ENCODE results near the gene RASA2. TPM values are rescaled to one million over a fixed set of nuclear protein-coding genes. Genes with fewer than 3 reads are reported as not detected.
A peak's percentile ranks its signal among the peaks of the same experiment; 100 is the strongest.

Gene RASA2
- total and polyA plus RNA-seq, 10 of the 15 experiments (the other 5 are each of a cell fraction or from before 2014, with no cell fraction given): 1.9 to 9.4 (median 7.2) TPM

DNA sequence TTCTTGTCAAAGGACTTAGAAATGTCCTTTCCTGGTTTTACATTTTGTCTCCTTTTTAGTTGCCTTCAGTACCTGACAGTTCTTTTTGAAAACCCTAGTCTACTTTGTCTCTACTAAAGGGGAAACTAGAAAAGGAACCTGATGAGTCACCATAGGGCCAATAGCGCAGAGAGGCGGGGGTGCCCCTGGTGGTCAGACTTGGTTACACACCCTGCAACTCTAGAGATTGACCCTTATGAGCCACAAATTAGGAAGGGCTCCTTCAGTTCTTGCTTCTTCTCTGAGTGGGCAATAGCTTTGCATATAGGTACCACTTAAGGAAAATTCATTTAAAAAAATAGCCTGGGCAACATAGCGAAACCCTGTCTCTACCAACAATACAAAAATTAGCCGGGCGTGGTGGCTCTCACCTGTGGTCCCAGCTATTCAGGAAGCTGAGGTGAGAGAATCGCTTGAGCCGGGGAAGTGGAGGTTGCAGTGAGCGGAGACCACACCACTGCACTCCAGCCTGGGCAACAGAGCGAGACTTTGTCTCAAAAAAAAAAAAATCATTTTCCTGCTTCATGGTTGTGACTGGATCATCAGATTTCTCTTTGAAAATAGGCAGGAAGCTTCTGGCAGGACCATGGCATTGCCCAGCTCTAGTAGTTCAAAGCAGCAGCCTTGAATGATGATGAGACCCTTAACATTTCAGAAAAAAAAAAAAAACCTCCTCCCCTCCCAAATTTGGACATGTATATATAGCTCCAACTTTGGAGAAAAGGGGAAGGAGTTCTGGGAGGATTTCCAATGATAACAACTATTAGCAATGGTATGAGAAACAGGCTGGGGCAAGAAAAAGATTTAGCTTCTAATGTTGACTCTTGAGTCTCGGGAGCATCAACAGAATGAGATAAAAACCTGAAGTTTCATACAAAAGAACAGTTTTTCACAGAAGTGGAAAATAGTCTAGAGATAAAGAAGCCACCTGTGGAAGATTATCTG is 45.2 kb upstream of the RASA2 start (continued):
- TF ChIP-seq FOXM1 (IDR thresholded peaks at IDR 0.05; ENCODE audit: low read depth, low read length) (peak; percentile 74; the same call in 1 of the 2 replicates), YBX1 (IDR thresholded peaks at IDR 0.05) (no peak), ZNF687 (IDR thresholded peaks at IDR 0.05) (no peak), SP1 (IDR thresholded peaks at IDR 0.05; ENCODE audit: low read depth, low read length) (no peak), DPF2 (IDR thresholded peaks at IDR 0.05) (0 out of 2 replicates have a peak, but pooled peaks have one; percentile 34), HDGF (IDR thresholded peaks at IDR 0.05) (no peak), GATAD2B (conservative IDR thresholded peaks at IDR 0.05; ENCODE audit: low read depth) (no peak), RBBP5 (conservative IDR thresholded peaks at IDR 0.05) (no peak), SMAD5 (IDR thresholded peaks at IDR 0.05; ENCODE audit: low read depth) (no peak), ZBTB4 (CRISPR knock-in tag; IDR thresholded peaks at IDR 0.05) (no peak), SPI1 (IDR thresholded peaks at IDR 0.05; ENCODE audit: borderline replicate concordance, insufficient read depth, low read depth, low read length) (no peak), PAX8 (IDR thresholded peaks at IDR 0.05) (no peak), ESRRA (IDR thresholded peaks at IDR 0.05; ENCODE audit: low read length) (no peak), EZH2 (IDR thresholded peaks at IDR 0.05; ENCODE audit: borderline replicate concordance, control insufficient read depth, low read depth, low read length) (no peak)
- TF ChIP-seq, protein P1, sequence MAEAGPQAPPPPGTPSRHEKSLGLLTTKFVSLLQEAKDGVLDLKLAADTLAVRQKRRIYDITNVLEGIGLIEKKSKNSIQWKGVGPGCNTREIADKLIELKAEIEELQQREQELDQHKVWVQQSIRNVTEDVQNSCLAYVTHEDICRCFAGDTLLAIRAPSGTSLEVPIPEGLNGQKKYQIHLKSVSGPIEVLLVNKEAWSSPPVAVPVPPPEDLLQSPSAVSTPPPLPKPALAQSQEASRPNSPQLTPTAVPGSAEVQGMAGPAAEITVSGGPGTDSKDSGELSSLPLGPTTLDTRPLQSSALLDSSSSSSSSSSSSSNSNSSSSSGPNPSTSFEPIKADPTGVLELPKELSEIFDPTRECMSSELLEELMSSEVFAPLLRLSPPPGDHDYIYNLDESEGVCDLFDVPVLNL (IDR thresholded peaks at IDR 0.05; ENCODE audit: low read depth, low read length): no peak
- TF ChIP-seq, protein P2, sequence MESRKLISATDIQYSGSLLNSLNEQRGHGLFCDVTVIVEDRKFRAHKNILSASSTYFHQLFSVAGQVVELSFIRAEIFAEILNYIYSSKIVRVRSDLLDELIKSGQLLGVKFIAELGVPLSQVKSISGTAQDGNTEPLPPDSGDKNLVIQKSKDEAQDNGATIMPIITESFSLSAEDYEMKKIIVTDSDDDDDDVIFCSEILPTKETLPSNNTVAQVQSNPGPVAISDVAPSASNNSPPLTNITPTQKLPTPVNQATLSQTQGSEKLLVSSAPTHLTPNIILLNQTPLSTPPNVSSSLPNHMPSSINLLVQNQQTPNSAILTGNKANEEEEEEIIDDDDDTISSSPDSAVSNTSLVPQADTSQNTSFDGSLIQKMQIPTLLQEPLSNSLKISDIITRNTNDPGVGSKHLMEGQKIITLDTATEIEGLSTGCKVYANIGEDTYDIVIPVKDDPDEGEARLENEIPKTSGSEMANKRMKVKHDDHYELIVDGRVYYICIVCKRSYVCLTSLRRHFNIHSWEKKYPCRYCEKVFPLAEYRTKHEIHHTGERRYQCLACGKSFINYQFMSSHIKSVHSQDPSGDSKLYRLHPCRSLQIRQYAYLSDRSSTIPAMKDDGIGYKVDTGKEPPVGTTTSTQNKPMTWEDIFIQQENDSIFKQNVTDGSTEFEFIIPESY (IDR thresholded peaks at IDR 0.05): no peak
- TF ChIP-seq, protein P3, sequence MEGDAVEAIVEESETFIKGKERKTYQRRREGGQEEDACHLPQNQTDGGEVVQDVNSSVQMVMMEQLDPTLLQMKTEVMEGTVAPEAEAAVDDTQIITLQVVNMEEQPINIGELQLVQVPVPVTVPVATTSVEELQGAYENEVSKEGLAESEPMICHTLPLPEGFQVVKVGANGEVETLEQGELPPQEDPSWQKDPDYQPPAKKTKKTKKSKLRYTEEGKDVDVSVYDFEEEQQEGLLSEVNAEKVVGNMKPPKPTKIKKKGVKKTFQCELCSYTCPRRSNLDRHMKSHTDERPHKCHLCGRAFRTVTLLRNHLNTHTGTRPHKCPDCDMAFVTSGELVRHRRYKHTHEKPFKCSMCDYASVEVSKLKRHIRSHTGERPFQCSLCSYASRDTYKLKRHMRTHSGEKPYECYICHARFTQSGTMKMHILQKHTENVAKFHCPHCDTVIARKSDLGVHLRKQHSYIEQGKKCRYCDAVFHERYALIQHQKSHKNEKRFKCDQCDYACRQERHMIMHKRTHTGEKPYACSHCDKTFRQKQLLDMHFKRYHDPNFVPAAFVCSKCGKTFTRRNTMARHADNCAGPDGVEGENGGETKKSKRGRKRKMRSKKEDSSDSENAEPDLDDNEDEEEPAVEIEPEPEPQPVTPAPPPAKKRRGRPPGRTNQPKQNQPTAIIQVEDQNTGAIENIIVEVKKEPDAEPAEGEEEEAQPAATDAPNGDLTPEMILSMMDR (IDR thresholded peaks at IDR 0.05 in 2 of 3, conservative IDR thresholded peaks at IDR 0.05 in 1 of 3; ENCODE audit: control insufficient read depth in 2 of 3, extremely low read depth in 1 of 3, insufficient read depth in 1 of 3, low read depth in 3 of 3, low read length in 3 of 3): peak; percentile 94 to 96 (median 95)

Data from GM12878 (cell line).